ENCODE measurements around the gene ARIH2.
"Not testable (repeated sequence)": the region's sequence is repeated elsewhere in the genome, so short reads cannot be mapped to it uniquely, and the experiment has no call there.

ARIH2 gene

DNA sequence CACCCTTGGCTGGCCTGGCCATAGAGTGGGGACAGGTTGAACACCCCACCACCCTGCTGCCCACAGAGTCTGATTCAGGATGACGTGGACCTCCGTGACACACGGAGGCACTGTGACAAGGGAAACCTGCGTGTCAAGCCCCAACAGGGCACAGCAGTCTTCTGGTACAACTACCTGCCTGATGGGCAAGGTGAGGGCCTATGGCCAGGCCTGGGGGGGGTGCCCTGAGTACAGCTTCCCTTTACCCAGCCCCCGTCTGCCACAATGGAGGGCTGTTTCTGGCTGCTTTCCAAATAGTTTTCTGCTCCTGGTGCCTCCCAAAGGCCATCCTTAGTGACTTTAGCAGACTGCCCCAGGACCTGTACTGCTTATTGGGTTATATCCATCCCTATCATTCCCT lies 87.4 kb downstream of the ARIH2 start:
- TF ChIP-seq, protein P1, sequence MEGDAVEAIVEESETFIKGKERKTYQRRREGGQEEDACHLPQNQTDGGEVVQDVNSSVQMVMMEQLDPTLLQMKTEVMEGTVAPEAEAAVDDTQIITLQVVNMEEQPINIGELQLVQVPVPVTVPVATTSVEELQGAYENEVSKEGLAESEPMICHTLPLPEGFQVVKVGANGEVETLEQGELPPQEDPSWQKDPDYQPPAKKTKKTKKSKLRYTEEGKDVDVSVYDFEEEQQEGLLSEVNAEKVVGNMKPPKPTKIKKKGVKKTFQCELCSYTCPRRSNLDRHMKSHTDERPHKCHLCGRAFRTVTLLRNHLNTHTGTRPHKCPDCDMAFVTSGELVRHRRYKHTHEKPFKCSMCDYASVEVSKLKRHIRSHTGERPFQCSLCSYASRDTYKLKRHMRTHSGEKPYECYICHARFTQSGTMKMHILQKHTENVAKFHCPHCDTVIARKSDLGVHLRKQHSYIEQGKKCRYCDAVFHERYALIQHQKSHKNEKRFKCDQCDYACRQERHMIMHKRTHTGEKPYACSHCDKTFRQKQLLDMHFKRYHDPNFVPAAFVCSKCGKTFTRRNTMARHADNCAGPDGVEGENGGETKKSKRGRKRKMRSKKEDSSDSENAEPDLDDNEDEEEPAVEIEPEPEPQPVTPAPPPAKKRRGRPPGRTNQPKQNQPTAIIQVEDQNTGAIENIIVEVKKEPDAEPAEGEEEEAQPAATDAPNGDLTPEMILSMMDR (IDR thresholded peaks at IDR 0.05; ENCODE audit: low read depth, low read length): no peak
- DNase-seq (ENCODE audit: extremely low read depth, low read depth): no peak

DNA sequence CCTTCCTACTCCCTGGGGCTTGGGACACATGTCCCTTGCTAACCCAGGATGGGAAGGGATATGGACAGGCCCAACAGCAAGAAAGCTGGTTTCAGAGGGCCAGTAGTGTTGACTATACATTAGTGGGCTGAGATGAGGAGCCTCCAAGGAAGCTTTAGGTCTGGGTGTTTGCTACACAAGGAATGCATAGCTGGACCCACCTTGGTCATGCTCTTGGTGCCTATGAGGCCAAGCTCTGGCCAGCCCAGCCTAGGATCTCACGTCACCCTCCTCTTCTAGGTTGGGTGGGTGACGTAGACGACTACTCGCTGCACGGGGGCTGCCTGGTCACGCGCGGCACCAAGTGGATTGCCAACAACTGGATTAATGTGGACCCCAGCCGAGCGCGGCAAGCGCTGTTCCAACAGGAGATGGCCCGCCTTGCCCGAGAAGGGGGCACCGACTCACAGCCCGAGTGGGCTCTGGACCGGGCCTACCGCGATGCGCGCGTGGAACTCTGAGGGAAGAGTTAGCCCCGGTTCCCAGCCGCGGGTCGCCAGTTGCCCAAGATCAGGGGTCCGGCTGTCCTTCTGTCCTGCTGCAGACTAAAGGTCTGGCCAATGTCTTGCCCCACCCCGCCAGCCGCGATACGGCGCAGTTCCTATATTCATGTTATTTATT lies 87.9 kb downstream of the ARIH2 start:
- no peak for DNase-seq (ENCODE audit: extremely low read depth, low read depth)
- TF ChIP-seq, protein P1 (IDR thresholded peaks at IDR 0.05; ENCODE audit: low read depth, low read length): no peak

DNA sequence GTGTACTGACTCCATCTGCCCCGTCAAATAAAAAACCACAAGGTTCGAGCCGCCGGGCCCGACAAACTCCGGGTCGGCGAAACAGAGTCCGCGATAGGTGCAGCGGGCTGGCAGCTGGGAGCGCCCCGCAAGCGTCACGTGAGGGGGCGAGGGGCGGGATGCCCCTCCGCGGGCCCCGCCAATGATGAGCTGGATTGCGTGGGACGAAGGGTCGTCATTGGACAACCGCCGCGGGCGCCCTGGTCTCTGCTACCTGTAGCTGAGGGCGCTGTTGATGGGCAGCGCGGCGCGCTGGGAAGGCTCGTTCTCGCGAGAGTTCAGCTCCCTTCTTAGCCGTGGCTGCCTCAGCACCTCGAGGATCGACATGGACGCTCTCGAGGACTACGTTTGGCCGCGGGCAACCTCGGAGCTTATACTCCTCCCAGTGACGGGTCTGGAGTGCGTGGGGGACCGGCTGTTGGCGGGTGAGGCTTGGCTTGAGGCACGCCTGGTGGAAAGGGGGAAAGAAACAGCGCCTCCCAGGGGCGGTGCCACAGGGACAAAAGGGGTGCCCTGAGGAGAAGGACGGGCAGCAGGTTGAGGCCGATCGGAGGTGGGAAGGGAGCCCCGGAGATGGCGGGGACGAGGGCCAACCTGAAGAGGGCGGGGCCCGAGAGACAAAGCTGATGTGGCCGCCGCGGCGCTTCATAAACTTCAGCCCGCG lies 88.6 kb downstream of the ARIH2 start, which contains the start of gene WDR6:
TSS of gene WDR6 (plus strand) at position 324 of the 703 bp plus-strand sequence. CDS start at position 365, 41 bp downstream.
- peak; percentile 95 for DNase-seq (ENCODE audit: extremely low read depth, low read depth)
- TF ChIP-seq, protein P1 (IDR thresholded peaks at IDR 0.05; ENCODE audit: low read depth, low read length): peak; percentile 43

GRCh38 chr3:49007771-49008528 lies 89.3 kb downstream of the ARIH2 start:
- DNase-seq (ENCODE audit: extremely low read depth, low read depth): peak; percentile 82
- TF ChIP-seq, protein P1 (IDR thresholded peaks at IDR 0.05; ENCODE audit: low read depth, low read length): no peak

DNA sequence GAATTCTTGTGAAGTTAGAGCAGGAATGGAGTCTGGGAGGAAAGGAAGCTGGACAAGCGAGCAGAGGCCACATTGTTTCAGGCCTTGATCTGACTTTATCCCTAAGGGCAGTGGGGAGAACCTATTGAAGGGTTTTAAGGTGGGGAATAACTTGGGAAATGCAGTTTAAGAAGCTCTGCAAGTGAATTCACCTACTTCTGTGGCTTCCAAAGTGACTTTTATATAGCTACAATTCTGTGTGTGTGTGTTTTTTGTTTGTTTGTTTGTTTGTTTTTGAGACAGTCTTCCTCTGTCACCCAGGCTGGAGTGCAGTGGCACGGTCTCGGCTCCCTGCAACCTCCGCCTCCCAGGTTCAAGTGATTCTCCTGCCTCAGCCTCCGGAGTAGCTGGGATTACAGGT lies 90.0 kb downstream of the ARIH2 start:
- not testable (repeated sequence) for DNase-seq (ENCODE audit: extremely low read depth, low read depth)

DNA sequence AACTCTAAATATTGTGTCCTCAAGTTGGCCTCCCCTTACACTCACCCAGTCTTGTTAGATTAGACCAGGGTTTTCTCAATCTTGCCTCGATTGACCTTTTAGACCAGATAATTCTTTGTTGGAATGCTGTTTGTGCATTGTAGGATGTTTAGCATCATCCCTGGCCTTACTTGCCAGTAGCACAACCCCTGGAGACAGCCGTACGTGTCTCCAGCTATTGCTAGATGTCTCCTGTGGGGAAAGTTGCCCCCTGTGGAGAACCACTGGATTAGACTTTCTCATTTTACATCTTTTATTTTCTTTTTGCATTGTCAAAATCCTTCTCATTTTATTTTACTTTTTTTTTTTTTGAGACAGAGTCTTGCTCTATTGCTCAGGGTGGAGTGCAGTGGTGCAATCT lies 90.8 kb downstream of the ARIH2 start:
- no peak for DNase-seq (ENCODE audit: extremely low read depth, low read depth)
- TF ChIP-seq, protein P1 (IDR thresholded peaks at IDR 0.05; ENCODE audit: low read depth, low read length): no peak

DNA sequence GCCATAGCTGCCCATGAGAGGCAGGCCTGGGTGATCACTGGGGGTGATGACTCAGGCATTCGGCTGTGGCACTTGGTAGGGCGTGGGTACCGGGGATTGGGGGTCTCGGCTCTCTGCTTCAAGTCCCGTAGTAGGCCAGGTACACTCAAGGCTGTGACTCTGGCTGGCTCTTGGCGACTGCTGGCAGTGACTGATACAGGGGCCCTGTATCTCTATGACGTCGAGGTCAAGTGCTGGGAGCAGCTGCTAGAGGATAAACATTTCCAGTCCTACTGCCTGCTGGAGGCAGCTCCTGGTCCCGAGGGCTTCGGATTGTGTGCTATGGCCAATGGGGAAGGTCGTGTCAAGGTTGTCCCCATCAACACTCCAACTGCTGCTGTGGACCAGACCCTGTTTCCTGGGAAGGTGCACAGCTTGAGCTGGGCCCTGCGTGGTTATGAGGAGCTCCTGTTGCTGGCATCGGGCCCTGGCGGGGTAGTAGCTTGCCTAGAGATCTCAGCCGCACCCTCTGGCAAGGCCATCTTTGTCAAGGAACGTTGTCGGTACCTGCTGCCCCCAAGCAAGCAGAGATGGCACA lies 93.9 kb downstream of the ARIH2 start:
- DNase-seq (ENCODE audit: extremely low read depth, low read depth): no peak
- TF ChIP-seq, protein P1 (IDR thresholded peaks at IDR 0.05; ENCODE audit: low read depth, low read length): no peak
